Left renal cortex interstitium (tissue), 4 donors: ENCODE measurements around the gene ST3GAL3. TPM values are rescaled to one million over a fixed set of nuclear protein-coding genes. Genes with fewer than 3 reads are reported as not detected.

Experiments
- DNase-seq, 4 donors: peaks; one replicate each; pipeline ENCODE4 v3.0.0-alpha.2; 2013; ENCODE audit warnings: low read depth in 4 of 4, low spot score in 2 of 4, missing footprints in 1 of 4
- polyA plus RNA-seq, 4 donors: library from polyadenylated mRNA; unstranded; fragments of 120-200 nt; gene quantifications; one replicate each; pipeline ENCODE4 v1.2.1, GENCODE V29; 2013; ENCODE audit not compliant: insufficient read length in 4 of 4

The ST3GAL3 gene
- polyA plus RNA-seq, 4 donors, result 21.3 to 25.0 (median 23.2) TPM

- DNase-seq, result no peak
Measured at GRCh38 chr1:43871181-43871910, 164.0 kb downstream of the ST3GAL3 start.

GRCh38 chr1:43872280-43872679 lies 164.9 kb downstream of the ST3GAL3 start:
- DNase-seq, result no peak

- DNase-seq, result no peak
Measured at GRCh38 chr1:43873851-43874250, 166.5 kb downstream of the ST3GAL3 start.

- no peak for DNase-seq
Measured at GRCh38 chr1:43874716-43875115, 167.4 kb downstream of the ST3GAL3 start.

GRCh38 chr1:43875331-43875730 lies 168.0 kb downstream of the ST3GAL3 start:
- DNase-seq, result no peak

- no peak for DNase-seq
Measured at GRCh38 chr1:43877101-43877500, 169.8 kb downstream of the ST3GAL3 start.

GRCh38 chr1:43878440-43878839 lies 171.1 kb downstream of the ST3GAL3 start:
- no peak for DNase-seq

- no peak for DNase-seq
Measured at GRCh38 chr1:43878854-43879253, 171.5 kb downstream of the ST3GAL3 start.

- no peak for DNase-seq
Measured at GRCh38 chr1:43879414-43879813, 172.1 kb downstream of the ST3GAL3 start.

GRCh38 chr1:43879996-43880395 lies 172.7 kb downstream of the ST3GAL3 start:
- no peak for DNase-seq

GRCh38 chr1:43880604-43881003 lies 173.3 kb downstream of the ST3GAL3 start:
- DNase-seq, result no peak

GRCh38 chr1:43881415-43881814 lies 174.1 kb downstream of the ST3GAL3 start:
- no peak for DNase-seq

- DNase-seq, result no peak
Measured at GRCh38 chr1:43882763-43883162, 175.4 kb downstream of the ST3GAL3 start.

GRCh38 chr1:43883321-43883720 lies 176.0 kb downstream of the ST3GAL3 start:
- no peak for DNase-seq

- DNase-seq, result no peak
Measured at GRCh38 chr1:43885279-43885801, 178.0 kb downstream of the ST3GAL3 start.

- DNase-seq, result no peak
Measured at GRCh38 chr1:43887748-43888147, 180.4 kb downstream of the ST3GAL3 start.

- DNase-seq, result no peak
Measured at GRCh38 chr1:43890815-43891214, 183.5 kb downstream of the ST3GAL3 start.

- no peak for DNase-seq
Measured at GRCh38 chr1:43893006-43893405, 185.7 kb downstream of the ST3GAL3 start.

- DNase-seq, result no peak
Measured at GRCh38 chr1:43898981-43899380, 191.6 kb downstream of the ST3GAL3 start.

GRCh38 chr1:43900386-43900785 lies 193.1 kb downstream of the ST3GAL3 start:
- DNase-seq, result no peak

GRCh38 chr1:43901196-43901961 lies 194.0 kb downstream of the ST3GAL3 start:
- no peak for DNase-seq
